ENCODE measurements around the gene CALCB. TPM values are rescaled to one million over a fixed set of nuclear protein-coding genes. Genes with fewer than 3 reads are reported as not detected.

The CALCB gene
- total RNA-seq, 1 donor from 2014 or later, result 0.62 TPM

DNA sequence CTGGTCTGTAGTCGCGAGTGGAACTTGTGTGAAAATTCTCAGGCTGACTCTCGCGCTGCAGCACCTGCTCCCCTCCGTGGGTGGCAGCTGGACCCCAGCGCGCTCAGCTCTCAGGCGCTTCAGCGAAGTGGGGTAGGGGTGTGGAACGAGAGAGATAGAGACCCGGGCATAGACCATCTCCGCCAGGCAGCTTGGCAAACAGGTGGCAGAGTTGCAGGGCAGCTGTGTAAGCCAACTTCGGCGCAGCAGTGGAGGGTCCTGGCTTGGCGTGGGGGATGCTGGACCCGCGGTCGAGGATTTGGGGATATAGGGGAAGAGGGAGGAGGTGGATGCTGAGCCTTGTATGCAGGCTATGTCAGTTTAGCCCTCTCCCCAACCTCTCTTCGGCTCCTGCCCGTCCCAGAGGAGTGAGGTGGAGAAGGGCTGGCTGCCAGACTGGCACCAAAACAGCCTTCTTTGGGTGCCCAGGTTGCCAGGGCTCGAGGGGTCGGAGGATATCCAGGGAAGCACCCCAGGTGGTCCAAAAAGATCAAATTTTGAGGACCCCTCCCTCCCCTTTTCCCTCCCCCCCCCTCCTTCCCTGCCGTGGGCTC is 746 bp upstream of the CALCB start:
- Histone ChIP-seq H3K4me3 (peak overlapping the region; percentile 57), H2AFZ (replicated peaks) (no peak overlapping the region), H3K9me3 (ENCODE audit: low read depth) (no peaks in the 10 kb centered on the region), H3K27ac (no peak overlapping the region), H3K27me3 (peaks cover 33% of the 10 kb centered on the region), H3K79me2 (ENCODE audit: low read depth) (no peaks in the 10 kb centered on the region), H3F3A (ENCODE audit: low read depth) (peaks cover 9% of the 10 kb centered on the region), H3K9ac (no peak overlapping the region), H3K4me1 (no peaks in the 10 kb centered on the region), H3K4me2 (peak overlapping the region; percentile 92), H4K20me1 (ENCODE audit: low read depth) (no peaks in the 10 kb centered on the region), H3K36me3 (no peaks in the 10 kb centered on the region)
- no peak for TF ChIP-seq EZH2phosphoT487 (IDR thresholded peaks at IDR 0.05)
- no peak for TF ChIP-seq EZH2 (IDR thresholded peaks at IDR 0.05)
- TF ChIP-seq, protein P1, sequence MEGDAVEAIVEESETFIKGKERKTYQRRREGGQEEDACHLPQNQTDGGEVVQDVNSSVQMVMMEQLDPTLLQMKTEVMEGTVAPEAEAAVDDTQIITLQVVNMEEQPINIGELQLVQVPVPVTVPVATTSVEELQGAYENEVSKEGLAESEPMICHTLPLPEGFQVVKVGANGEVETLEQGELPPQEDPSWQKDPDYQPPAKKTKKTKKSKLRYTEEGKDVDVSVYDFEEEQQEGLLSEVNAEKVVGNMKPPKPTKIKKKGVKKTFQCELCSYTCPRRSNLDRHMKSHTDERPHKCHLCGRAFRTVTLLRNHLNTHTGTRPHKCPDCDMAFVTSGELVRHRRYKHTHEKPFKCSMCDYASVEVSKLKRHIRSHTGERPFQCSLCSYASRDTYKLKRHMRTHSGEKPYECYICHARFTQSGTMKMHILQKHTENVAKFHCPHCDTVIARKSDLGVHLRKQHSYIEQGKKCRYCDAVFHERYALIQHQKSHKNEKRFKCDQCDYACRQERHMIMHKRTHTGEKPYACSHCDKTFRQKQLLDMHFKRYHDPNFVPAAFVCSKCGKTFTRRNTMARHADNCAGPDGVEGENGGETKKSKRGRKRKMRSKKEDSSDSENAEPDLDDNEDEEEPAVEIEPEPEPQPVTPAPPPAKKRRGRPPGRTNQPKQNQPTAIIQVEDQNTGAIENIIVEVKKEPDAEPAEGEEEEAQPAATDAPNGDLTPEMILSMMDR (IDR thresholded peaks at IDR 0.05), result no peak
- no peaks in the 10 kb centered on the region for H3K36me3 Mint-ChIP-seq
- peaks cover 6% of the 10 kb centered on the region for H3K4me1 Mint-ChIP-seq
- H3K4me3 Mint-ChIP-seq, result peak overlapping the region; percentile 60
- peaks cover 11% of the 10 kb centered on the region for H3K9me3 Mint-ChIP-seq
- H3K27me3 Mint-ChIP-seq (ENCODE audit: insufficient read depth, low read depth), result peaks cover 11% of the 10 kb centered on the region
- no peak overlapping the region for H3K27ac Mint-ChIP-seq
- DNase-seq (ENCODE audit: low spot score), result no peak

DNA sequence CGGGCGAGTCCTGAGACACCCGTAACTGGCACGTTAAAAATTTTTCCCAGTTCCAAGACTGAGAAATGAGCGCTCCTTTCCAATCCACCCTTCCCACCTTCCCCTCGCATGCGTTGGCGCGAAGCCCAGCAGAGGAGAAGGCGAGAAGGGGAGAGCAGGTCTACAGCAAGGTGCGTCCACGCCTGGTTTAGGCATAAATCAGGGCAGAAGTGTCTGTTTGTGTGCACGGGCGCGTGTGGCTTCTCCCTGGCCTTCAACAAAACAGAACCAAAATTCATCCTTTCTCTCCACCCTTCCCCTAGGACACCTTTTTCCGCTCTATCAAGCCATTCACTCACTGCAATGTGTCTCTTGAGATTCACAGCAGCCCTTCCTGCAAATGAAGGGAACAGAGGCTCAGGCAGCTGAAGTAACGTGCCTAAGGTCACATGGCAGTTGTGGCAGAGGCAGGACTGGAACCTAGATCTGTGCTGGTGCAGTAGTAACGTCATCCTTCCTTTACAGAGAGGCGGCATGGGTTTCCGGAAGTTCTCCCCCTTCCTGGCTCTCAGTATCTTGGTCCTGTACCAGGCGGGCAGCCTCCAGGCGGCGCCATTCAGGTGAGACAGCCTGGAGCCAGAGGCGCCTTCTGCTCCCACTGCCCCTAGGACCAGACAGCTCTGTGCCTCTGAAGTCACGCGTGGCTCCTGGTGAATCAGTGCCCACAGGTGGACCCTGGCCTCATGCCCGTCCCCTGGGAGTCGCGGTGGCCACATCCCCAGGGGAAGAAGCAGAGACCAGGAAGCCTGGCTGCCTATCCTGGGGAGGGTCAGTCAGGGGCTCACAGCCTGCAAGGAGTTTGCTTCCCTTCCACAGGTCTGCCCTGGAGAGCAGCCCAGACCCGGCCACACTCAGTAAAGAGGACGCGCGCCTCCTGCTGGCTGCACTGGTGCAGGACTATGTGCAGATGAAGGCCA is 1.1 kb downstream of the CALCB start:
- H3K36me3 ChIP-seq, result no peaks in the 10 kb centered on the region
- DNase-seq (ENCODE audit: low spot score), result peak; percentile 95
- no peaks in the 10 kb centered on the region for H3K9me3 ChIP-seq (ENCODE audit: low read depth)
- no peaks in the 10 kb centered on the region for H3K79me2 ChIP-seq (ENCODE audit: low read depth)
- no peak for TF ChIP-seq EZH2phosphoT487 (IDR thresholded peaks at IDR 0.05)
- TF ChIP-seq, protein P1 (IDR thresholded peaks at IDR 0.05), result peak; percentile 68
- TF ChIP-seq EZH2 (IDR thresholded peaks at IDR 0.05), result no peak
- Mint-ChIP-seq H3K27ac (no peak overlapping the region), H3K27me3 (ENCODE audit: insufficient read depth, low read depth) (peaks cover 11% of the 10 kb centered on the region), H3K9me3 (peaks cover 6% of the 10 kb centered on the region), H3K36me3 (no peaks in the 10 kb centered on the region), H3K4me3 (peak overlapping the region; percentile 82), H3K4me1 (peaks cover 6% of the 10 kb centered on the region)
- peak overlapping the region; percentile 92 for H3K4me2 ChIP-seq
- H3K9ac ChIP-seq, result no peak overlapping the region
- H3K27me3 ChIP-seq, result peaks cover 33% of the 10 kb centered on the region
- peaks cover 9% of the 10 kb centered on the region for H3F3A ChIP-seq (ENCODE audit: low read depth)
- H3K4me1 ChIP-seq, result no peaks in the 10 kb centered on the region
- no peaks in the 10 kb centered on the region for H4K20me1 ChIP-seq (ENCODE audit: low read depth)
- H3K27ac ChIP-seq, result no peak overlapping the region
- peak overlapping the region; percentile 57 for H3K4me3 ChIP-seq
- H2AFZ ChIP-seq (replicated peaks), result peak overlapping the region; percentile 97

DNA sequence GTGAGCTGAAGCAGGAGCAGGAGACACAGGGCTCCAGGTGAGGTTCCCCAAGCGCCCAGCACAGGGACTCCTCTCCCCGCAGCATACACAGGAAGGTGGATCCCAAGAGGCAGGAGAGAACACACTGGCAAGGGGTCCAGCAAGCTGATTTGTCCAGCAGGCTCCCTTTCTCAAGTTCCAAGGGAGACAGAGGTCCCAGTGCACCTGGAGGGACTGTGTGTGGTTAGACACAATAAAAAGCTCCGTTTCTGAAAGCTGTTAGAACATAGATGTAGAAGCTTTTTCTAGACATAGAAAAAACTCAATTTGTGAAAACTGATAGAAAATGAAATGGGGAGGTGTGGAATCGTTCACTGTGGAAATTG is 1.8 kb downstream of the CALCB start:
- Histone ChIP-seq H2AFZ (replicated peaks) (peak overlapping the region; percentile 97), H3F3A (ENCODE audit: low read depth) (peaks cover 9% of the 10 kb centered on the region), H3K4me2 (no peak overlapping the region), H3K9ac (no peak overlapping the region), H3K9me3 (ENCODE audit: low read depth) (no peaks in the 10 kb centered on the region), H3K27me3 (peaks cover 33% of the 10 kb centered on the region), H3K79me2 (ENCODE audit: low read depth) (no peaks in the 10 kb centered on the region), H3K36me3 (no peaks in the 10 kb centered on the region), H4K20me1 (ENCODE audit: low read depth) (no peaks in the 10 kb centered on the region), H3K4me3 (no peak overlapping the region), H3K4me1 (no peaks in the 10 kb centered on the region), H3K27ac (no peak overlapping the region)
- Mint-ChIP-seq H3K4me3 (no peak overlapping the region), H3K36me3 (no peaks in the 10 kb centered on the region), H3K27me3 (ENCODE audit: insufficient read depth, low read depth) (peaks cover 11% of the 10 kb centered on the region), H3K9me3 (peaks cover 3% of the 10 kb centered on the region), H3K27ac (no peak overlapping the region), H3K4me1 (peaks cover 6% of the 10 kb centered on the region)
- TF ChIP-seq EZH2 (IDR thresholded peaks at IDR 0.05) (no peak), EZH2phosphoT487 (IDR thresholded peaks at IDR 0.05) (no peak)
- TF ChIP-seq, protein P1 (IDR thresholded peaks at IDR 0.05), result no peak
- no peak for DNase-seq (ENCODE audit: low spot score)

All from neural progenitor cell (in vitro differentiated cells).